ENCODE data around the gene RCBTB1.

Gene RCBTB1

DNA sequence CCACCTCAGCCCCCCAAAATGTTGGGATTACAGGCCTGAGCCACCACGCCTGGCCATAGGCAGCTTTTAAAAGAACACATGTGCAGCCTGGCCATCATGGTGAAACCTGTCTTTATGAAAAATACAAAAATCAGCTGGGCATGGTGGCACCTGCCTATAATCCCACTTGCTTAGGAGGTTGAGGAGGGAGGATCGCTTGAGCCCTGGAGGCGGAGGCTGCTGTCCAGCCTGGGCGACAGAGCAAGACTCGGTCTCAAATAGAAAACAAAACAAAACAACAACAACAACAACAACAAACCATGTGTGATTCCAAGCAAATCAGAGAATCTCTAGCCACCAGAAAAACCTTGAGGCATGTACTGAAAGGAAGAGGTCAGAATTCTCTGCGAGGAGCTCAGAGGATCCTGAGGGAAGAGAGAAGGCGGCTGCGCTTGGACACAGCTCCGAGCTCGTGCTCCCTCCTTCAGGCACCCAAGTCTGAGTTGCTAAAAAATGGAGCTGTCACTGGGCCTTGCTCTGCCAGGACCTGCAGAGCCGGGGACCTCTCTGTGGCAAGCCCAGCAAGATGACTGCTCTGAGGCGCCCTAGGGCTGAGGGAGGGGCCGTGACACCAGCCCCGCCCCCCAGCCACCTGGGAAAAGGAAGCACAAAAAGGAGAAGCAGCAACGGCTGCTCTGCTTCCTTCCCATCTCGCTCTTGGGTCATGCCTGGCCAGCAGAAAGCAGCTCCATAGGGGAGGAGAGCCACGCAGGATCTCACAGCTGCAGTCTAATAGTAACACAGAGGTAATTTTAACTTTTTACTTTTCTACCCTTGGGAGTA, 42.7 kb upstream of the RCBTB1 start, which contains the start of gene ARL11:
Gene ARL11, plus strand, starts transcription at position 677 of the 822 bp plus-strand sequence. CDS start 1,941 bp downstream, outside the sequence.
- DNase-seq (ENCODE audit: low read depth), result peak; percentile 89
- TF ChIP-seq, protein P1, sequence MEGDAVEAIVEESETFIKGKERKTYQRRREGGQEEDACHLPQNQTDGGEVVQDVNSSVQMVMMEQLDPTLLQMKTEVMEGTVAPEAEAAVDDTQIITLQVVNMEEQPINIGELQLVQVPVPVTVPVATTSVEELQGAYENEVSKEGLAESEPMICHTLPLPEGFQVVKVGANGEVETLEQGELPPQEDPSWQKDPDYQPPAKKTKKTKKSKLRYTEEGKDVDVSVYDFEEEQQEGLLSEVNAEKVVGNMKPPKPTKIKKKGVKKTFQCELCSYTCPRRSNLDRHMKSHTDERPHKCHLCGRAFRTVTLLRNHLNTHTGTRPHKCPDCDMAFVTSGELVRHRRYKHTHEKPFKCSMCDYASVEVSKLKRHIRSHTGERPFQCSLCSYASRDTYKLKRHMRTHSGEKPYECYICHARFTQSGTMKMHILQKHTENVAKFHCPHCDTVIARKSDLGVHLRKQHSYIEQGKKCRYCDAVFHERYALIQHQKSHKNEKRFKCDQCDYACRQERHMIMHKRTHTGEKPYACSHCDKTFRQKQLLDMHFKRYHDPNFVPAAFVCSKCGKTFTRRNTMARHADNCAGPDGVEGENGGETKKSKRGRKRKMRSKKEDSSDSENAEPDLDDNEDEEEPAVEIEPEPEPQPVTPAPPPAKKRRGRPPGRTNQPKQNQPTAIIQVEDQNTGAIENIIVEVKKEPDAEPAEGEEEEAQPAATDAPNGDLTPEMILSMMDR (IDR thresholded peaks at IDR 0.05; ENCODE audit: insufficient read depth, low read depth, low read length, missing control alignments), result no peak
- H3K4me3 ChIP-seq (ENCODE audit: low read depth, low read length), result peak within 1 kb of the TSS; percentile 88

- no peak for DNase-seq (ENCODE audit: low read depth)
- TF ChIP-seq, protein P1 (IDR thresholded peaks at IDR 0.05; ENCODE audit: insufficient read depth, low read depth, low read length, missing control alignments), result no peak
- H3K4me3 ChIP-seq (ENCODE audit: low read depth, low read length), result no peak overlapping the region
These were observed 40.2 kb upstream of the RCBTB1 start for GRCh38 chr13:49625392-49626079.

DNA sequence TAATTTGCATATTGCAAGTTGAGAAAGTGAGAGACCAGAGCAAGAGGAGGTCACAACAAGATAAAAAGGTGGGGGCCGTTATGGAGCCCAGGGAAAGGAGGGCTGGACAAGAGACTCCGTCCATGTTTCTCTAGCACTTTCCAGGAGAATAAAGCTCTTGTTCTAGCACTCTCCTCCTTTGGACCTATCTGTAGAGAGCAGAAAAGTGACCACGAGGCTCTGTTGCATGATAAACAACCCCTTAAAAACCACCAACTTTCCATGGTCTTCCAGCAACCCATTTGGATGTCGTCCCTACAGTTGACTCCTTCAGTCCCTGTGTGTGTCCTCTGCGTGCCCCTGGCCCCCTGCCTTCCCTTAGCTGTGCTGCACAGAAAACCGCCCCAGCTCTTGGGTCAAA, 38.9 kb upstream of the RCBTB1 start:
- no peak for DNase-seq (ENCODE audit: low read depth)
- TF ChIP-seq, protein P1 (IDR thresholded peaks at IDR 0.05; ENCODE audit: insufficient read depth, low read depth, low read length, missing control alignments), result no peak

DNA sequence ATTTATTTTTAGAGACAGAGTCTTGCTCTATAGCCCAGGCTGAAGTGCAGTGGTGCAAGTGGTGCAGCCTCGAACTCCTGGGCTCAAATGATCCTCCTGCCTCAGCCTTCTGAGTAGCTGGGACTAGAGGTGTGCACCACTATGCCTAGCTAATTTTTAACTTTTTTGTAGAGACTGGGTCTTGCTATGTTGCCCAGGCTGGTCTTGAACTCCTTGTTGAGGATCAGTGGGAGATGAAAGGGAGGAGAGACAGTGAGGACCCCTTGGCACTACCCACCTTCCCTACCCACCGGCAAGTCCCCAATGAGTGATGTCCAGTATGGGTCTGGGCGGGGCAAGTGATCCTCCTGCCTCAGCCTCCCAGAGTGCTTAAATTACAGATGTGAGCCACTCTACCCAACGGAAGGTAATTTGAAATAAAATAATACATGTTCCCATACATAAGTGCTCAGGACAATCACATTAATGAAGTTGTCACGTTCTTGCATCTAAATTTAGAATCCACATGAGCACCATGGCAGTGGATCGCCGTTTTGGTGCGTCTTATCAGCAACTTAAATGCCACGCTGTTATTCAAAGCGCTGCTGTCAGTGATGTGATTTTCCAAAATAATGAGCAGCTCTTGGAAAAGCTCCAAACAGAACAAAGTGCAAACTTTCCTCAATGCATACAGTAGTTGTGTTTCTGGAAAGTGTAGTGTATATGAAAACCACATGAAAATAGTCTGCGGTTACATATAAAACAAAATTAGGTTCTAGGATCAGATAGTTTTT, 37.0 kb upstream of the RCBTB1 start:
- TF ChIP-seq, protein P1 (IDR thresholded peaks at IDR 0.05; ENCODE audit: insufficient read depth, low read depth, low read length, missing control alignments), result no peak
- no peak overlapping the region for H3K4me3 ChIP-seq (ENCODE audit: low read depth, low read length)
- DNase-seq (ENCODE audit: low read depth), result no peak

More for the DNA sequence above, 38.9 kb upstream of the RCBTB1 start:
- no peak overlapping the region for H3K4me3 ChIP-seq (ENCODE audit: low read depth, low read length)

DNA sequence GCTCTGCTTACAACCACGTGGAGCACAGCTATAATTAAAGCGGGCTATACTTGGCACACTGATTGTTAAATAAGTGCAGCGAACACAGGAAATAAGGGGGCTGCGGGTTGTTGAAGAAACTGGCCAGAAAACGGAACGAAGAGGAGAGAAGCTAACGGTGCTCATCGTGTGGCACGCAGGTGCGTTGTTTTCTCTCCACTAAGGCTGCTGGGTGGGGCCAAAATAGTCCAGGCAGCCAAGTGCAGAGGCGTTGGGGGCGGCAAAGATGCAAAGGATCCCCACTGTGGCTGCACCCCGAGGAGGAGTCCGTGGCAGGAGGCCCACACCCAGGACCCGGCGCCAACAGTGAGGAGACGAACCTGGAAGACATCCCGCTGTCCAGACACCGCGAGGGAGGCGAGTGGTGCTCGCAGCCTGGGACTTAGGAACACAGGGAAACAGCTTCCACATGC, 34.8 kb upstream of the RCBTB1 start:
- peak; percentile 72 for DNase-seq (ENCODE audit: low read depth)
- TF ChIP-seq, protein P1 (IDR thresholded peaks at IDR 0.05; ENCODE audit: insufficient read depth, low read depth, low read length, missing control alignments), result no peak
- peak overlapping the region; percentile 53 for H3K4me3 ChIP-seq (ENCODE audit: low read depth, low read length)

DNA sequence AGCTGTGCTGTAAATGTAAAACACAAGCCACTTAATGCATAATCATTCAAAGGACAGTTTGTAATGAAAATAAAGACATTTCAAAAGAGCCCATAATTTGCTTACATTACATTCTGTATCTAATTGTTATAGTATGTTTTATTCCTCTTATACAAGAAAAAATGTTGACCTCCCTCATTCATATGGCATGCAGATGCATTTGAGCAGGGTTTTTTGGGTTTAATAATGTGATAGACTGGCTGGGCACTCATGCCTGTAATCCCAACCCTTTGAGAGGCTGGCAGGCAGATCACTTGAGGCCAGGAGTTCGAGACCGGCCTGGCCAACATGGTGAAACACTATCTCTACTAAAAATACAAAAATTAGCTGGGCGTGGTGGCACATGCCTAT, 31.3 kb upstream of the RCBTB1 start:
- TF ChIP-seq, protein P1 (IDR thresholded peaks at IDR 0.05; ENCODE audit: insufficient read depth, low read depth, low read length, missing control alignments), result no peak
- no peak overlapping the region for H3K4me3 ChIP-seq (ENCODE audit: low read depth, low read length)
- DNase-seq (ENCODE audit: low read depth), result no peak

All from GM12865 (cell line).